Ramos (cell line): ENCODE measurements around the gene ONECUT2.
"Not testable (repeated sequence)": the region's sequence is repeated elsewhere in the genome, so short reads cannot be mapped to it uniquely, and the experiment has no call there.

ENCODE experiments used
- in situ Hi-C: fragments of 300-500 bp; cut with MboI; formaldehyde crosslinking; loops from one replicate; pipeline ENCODE4 v1.14.3; 2022; ENCODE audit warnings: low sequenced_read_pairs; ENCODE audit not compliant: unreplicated experiment

Gene ONECUT2

DNA sequence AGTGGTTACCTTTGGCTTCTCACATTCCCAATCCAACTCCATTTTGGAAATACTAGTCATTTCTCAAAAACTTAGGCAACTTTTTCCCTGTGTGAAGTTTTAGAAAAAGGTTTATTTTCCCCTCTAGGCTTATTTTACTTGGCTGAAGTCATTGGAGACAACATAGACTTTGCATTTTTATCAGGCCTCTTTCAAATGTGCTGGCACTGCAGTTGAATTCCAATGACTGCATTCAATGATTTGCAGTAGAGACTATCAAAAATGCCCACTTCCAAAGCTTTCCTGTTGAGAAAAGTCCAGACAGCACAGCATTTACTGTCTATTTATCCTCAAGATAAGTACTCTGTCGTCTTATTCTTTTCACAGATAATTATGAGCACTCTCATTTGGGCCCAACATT, 70.1 kb downstream of the ONECUT2 start:
- in situ Hi-C loops = no loop called here

DNA sequence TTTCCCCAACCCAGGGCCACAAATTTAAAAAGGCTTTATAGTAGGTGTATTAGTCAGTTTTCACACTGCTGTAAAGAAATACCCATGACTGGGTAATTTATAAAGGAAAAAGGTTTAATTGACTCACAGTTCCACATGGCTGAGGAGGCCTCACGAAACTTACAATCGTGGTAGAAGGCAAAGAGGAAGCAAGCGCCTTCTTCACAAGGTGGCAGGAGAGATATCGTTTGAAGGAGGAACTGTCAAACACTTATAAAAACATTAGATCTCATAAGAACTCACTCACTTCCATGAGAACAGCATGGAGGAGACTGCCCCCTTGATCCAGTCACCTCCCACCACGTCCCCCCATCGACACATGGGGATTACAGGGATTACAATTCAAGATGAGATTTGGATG, 80.9 kb downstream of the ONECUT2 start:
- in situ Hi-C loops = no loop called here

DNA sequence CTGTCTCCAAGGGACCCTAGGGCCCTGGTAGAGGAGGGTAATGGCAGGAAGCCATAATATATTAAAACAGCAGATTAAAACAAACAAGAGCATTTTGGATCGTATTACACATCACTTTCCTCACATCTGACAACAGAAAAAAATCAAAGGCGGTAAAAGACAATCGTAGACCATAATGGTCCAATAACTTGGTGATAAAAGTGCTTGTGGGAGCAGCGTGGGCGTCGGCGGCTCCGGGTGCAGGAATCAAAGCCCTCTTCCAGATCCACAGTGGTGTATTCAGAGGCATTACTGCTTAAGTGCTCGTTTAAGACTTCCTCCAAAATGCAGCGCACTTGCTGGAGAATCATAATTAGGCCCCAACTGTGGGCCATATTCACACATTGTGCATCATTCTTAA, 83.4 kb downstream of the ONECUT2 start:
- in situ Hi-C loops = no loop called here

DNA sequence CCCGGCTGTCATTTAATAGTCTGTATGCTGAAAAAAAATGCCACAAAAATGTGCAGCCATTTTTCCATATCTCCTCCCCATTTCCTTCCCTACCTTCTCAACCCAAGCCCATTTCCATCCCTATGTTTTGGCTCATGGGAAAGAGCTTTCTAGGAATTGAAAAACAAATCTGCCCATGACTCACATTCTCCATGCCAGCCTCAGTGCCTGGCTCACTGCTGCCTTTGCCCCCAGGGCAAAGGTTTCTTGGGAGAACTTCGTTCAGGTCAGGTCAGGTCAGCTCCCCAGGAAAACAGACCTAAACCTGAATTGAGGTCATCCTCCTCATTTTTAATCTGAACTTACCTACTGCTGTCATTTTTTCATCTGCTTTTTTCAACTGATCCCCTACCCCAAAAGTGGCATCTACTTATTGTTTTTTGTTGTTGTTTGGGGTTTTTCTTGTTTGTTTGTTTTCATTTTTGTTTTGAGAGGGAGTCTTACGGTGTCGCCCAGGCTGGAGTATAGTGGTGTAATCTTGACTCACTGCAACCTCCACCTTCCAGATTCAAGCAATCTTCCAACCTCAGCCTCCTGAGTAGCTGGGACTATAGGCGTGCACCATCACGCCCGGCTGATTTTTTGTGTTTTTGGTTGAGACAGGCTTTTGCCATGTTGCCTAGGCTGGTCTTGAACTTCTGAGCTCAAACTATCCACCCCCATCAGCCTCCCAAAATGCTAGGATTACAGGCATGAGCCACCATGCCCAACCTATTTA, 84.7 kb downstream of the ONECUT2 start:
- in situ Hi-C loops = no loop called here

DNA sequence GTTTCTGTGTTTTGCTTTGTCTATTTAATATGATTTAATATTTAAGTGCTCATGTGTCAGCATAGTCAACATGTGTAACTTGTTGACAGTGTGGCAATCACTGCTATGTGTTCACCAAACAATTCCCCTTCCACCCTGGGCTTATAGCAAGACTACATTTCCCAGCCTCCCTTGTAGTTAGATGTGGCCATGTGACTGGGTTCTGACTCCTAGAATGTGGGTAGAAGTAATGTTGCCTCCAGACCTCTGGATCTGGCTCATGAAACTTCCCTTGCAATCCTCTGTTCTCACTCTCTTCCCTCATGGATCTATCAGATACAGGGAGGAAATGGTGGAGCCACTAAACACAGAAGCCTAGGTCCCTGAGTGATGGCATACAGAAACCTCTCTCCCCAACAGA, 87.2 kb downstream of the ONECUT2 start:
- in situ Hi-C loops = not testable (repeated sequence)

DNA sequence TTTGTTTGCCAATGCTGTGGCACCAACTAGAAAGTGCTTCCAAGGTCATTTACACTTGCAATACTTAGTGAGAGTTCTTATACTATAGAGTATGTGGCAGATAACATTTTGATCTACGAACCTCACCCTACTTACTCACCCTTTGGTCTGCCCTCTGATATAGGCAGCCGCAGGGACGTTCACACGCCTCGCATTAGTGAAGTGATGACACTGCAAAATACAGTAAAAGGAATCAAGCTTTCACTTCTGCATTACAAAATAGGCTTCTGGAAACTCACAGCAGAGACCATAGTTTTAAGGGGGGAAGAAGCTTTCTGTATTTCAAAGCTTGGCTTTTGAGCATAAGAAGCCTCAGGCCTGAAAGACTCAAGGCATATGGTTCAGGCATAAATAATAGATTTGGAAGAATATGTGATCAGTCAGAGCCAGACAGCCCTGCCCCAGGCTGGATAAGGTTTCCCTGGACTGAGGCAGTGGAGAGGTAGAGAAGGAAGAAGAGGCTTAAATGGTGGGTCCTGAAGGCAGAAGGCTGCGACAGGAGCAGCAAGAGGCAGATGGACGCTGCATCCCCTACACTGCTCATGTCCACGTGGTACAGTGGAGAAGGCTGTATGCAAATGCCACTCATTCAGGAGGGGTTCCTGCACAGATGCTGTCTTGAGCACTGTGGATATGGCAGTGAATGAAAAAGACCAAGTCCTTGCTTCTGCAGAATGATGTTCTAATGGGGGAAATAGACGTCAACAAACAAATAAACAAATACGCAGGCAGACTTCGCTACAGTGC, 88.2 kb downstream of the ONECUT2 start:
- in situ Hi-C loops = no loop called here

DNA sequence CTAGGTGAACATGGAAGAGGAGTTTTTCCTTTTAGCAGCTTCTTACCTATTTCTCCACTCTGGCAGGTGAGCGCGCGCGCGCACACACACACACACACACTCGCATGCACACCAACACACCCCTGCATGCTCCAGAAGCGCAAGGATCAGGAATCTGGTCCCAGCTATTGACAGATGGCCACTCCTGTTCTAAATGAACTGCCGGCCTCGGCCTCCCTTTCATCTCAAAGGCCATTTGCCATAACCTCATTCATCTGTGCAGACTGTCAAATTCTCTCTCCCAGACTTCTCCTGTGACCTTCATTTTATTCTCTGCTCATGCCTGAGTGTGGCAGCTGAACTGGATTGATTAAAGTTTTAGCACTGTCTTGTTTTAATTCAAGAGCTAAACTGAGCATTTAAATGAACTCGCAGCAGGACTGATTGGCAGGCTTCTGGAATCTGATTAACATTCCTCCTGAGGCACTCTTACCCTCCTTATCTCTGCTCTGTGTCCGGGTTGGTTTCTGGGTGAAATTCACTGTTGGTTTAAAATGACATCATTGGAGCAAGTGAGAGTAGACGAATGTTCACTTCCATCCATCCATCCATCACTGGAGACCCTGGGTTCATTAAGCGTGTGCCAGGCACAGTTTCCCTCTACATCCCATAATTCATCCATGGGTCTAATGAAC, 92.5 kb downstream of the ONECUT2 start:
- in situ Hi-C loops = no loop called here

DNA sequence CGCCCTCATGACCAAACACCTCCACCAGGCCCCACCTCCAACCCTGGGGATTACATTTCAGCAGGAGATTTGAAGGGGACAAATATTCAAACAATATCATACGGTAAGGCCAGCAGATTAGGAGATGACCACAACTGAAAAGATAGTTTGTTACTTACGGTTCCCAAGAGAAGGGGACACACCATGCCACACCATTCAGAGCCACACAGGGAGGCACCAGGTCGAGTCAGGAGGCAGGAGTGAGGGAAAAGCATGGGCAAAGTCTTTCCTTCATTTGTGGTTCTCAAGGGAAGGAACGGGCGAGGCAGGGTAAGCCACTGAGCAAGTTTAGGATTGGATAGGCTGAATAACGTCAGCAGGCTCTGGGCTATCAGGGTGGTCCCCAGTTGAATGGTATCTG, 94.0 kb downstream of the ONECUT2 start:
- in situ Hi-C loops = no loop called here

DNA sequence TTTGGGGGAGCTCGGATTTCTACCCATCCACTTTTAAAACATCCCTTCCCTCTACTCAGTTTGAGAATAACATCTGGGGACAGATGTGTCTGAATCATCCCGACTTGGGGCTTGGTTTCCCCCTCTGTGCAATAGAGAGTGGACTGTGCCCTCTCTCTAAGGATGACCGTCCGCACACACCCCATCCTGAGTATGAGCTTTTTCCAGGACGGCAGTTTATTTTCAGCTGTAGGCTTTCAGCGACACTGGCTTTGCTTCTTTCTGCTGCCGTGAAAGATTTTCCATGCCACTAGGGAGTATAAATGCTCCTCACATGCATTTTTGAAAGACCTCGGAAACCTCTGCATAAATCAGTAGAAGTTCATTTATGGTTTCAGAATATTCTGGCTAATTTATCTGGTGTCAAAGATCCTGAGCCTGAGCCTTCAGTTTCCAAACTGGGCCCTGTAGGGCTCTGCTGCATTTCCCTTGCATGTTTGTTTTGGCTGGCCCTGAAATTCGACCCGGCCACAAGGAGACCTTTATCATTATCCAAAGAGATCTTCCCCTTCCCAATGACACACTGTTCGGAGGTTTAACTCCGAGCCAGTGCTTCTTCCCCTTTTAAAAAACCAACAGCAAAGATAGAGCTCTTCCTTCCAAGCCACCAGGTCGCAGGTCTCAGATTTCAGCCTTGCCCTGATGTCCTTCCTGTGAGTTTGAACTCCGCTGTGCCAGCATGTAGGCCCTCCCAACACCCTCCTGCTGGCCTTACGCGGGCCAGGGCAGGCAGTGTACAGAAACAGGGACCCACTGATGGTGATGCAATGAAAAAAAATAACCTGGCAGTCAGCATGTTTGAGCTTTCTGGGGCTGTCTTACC, 98.1 kb downstream of the ONECUT2 start:
- in situ Hi-C loops = no loop called here

DNA sequence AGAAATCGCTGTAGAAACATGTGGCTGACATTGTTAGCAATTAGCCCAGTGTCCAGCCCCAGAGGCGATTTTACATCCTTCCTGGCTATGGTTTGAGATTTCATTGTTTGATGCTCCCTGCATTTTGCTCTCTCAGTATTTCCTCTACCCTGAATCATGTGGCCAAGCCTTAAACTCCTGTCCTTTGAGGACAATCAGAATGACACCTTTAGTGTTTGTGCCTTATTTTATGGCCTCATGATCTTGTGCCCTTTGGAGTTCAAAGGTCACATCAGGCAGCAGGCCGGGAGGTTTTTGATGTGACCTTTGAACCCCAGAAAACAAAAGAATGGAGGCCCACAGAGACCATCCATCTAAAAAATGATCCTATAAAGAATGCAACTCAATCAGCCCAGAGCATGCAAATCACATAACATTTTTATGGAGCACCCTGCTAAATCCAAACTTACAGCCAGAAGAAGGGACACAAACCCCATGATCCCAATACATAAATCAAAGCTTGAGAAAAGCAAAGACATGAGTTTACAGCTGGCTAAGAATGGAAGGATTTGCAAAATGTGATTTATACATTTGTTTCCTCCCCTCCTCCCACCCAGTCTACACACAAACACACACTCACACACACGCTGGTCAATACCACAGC, 98.8 kb downstream of the ONECUT2 start:
- in situ Hi-C loops = no loop called here

DNA sequence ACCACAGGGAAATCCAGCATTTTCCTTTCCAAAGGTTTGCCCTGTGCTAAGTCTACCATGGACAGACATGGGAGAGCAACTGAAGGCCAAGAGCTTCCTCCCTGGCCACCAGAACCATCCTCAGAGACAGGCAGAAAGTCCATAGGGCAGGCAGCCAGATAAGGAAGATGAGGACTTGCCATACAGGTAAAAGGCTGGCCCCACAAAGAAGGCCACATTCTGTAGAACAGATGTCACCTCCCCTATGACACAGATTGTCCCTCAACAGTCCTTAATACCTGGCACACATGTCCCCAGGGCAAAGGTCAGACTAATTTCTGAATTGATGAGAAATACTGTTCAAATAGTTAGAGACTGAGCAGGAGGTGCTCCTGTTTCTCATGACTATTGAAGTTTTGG, 99.3 kb downstream of the ONECUT2 start:
- in situ Hi-C loops = no loop called here

DNA sequence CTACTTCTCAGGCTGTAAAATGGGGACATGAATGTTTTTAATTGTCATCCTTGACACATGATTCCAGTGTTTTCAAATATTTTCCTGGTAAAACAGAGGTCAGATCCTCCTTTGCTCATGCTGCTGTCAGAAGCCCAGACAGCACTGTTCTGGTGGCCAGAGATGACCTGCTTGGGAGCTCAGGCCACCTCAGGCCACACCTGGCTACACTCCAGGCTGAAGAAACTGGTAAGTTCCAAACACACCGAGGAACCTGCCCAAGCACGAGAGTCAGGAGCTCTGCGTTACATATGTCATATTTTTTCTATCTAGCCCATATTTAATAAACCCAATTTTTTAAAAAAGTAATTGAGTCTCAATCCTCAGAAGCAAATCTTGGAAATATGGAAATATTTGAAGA, 103.4 kb downstream of the ONECUT2 start:
- in situ Hi-C loops = no loop called here

DNA sequence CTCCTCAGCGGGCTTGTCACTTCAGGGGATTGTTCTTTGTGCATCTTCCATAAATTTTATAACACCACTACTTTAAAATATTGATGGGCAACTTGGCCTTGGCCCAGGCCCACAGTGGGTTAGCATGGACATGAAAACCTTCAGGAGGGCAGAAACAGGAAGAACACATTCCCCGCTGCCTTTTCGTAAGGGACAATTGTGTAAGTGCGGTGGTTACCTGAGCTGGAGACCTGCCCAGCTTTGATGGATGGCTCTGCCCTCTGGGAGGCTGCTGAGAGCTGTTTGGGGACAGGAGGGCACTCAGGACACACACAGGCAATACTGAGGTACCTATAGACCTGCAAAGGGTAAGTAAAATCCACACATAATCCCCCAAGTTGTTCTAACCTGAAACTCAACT, 104.5 kb downstream of the ONECUT2 start:
- in situ Hi-C loops = no loop called here
